Measurements from ENCODE around the gene UCK1. TPM values are rescaled to one million over a fixed set of nuclear protein-coding genes. Genes with fewer than 3 reads are reported as not detected.

Gene UCK1
- total RNA-seq (2013; cell fraction: nucleolus; rRNA removed), result 8.9 and 11.8 TPM in 2 replicates
- total RNA-seq (2014; rRNA removed) (19.0 and 20.8 TPM in 2 replicates), total RNA-seq (2014; rRNA removed; fragmentation: Illumina TruSeq; extraction: Trizol) (10.0 and 12.8 TPM in 2 replicates), total RNA-seq (2021) (19.2 and 20.6 TPM in 2 replicates), polyA plus RNA-seq (2011; rRNA removed) (12.1 and 16.7 TPM in 2 replicates), polyA plus RNA-seq (2014; fragmentation: Illumina TruSeq; extraction: Trizol) (8.6 and 10.9 TPM in 2 replicates), polyA plus RNA-seq (2014; fragmentation: Nextera tagmentation; extraction: Ambion mirVana) (under 1 TPM; 0.31 to 0.88 TPM), polyA plus RNA-seq (2014; rRNA removed) (27.0 and 36.8 TPM in 2 replicates), polyA plus RNA-seq (2016; fragmentation: Nextera tagmentation; extraction: Ambion mirVana) (10 to 100 TPM; 24.0 to 24.3 TPM), polyA minus RNA-seq (2011; rRNA and poly(A)+ RNA removed) (9.4 and 13.1 TPM in 2 replicates), Bru-seq, nascent RNA (percentile 61 among the genes with signal in this experiment), BruChase-seq, experiment 1, labeled RNA remaining after a 6-hour chase (percentile 69 among the genes with signal in this experiment), BruChase-seq, experiment 2, labeled RNA remaining after a 2-hour chase (percentile 68 among the genes with signal in this experiment)
- polyA plus RNA-seq (2011; ENCODE audit: low read depth), result 10.3 TPM
- polyA plus RNA-seq (2011; cell fraction: cytosol; rRNA removed), result 21.3 and 26.1 TPM in 2 replicates
- 30.5 and 35.2 TPM in 2 replicates for polyA plus RNA-seq (2011; cell fraction: nucleus; rRNA removed)
- polyA plus RNA-seq (2012), result 13.5 and 15.4 TPM in 2 replicates
- 8.5 and 12.4 TPM in 2 replicates for polyA minus RNA-seq (2011; cell fraction: cytosol; rRNA and poly(A)+ RNA removed)
- polyA minus RNA-seq (2011; cell fraction: nucleus; rRNA and poly(A)+ RNA removed), result 11.6 and 19.9 TPM in 2 replicates
- long read RNA-seq, experiment 1, transcript UCK1-204 (7 exons, 2,167 nt), result major isoform, 15 of 20 reads
- long read RNA-seq, experiment 1, partial matches to known transcripts, result 0 of 20 reads
- long read RNA-seq, experiment 1, other reads (novel, unspliced or antisense), result 4 of 20 reads
- long read RNA-seq, experiment 2, transcript UCK1-204 (7 exons, 2,167 nt), result major isoform, 8 of 17 reads
- long read RNA-seq, experiment 2, partial matches to known transcripts, result 0 of 17 reads
- long read RNA-seq, experiment 2, other reads (novel, unspliced or antisense), result 7 of 17 reads

- CTCF ChIA-PET, result no interaction called here
- ATAC-seq, result peak; percentile 96
- Histone ChIP-seq H3K4me3 (peak within 1 kb of the TSS; percentile 81), H3K27ac (ENCODE audit: control insufficient read depth, insufficient read depth) (peak within 1 kb of the TSS; percentile 65), H3K4me2 (ENCODE audit: control insufficient read depth, insufficient read depth) (peak within 1 kb of the TSS; percentile 79), H3K36me3 (ENCODE audit: control insufficient read depth in 2 of 2, insufficient read depth in 2 of 2, low read length in 1 of 2) (peaks cover 2 to 5% of the 10 kb centered on the region in 2 experiments; a peak in 2 of 4 replicates), H3K27me3 (replicated peaks in 1 of 2; ENCODE audit: control insufficient read depth in 2 of 2, insufficient read depth in 2 of 2, low read length in 1 of 2) (no peaks in the 10 kb centered on the region), H3K4me1 (ENCODE audit: control insufficient read depth, insufficient read depth, low read length) (peaks cover 4% of the 10 kb centered on the region), H2AFZ (ENCODE audit: control insufficient read depth, low read depth, low read length) (peak within 1 kb of the TSS; percentile 69), H3K9ac (ENCODE audit: control insufficient read depth, insufficient read depth, low read length) (peak within 1 kb of the TSS; percentile 83), H3K79me2 (ENCODE audit: control insufficient read depth, insufficient read depth, low read length) (peaks cover 11% of the 10 kb centered on the region), H4K20me1 (ENCODE audit: control insufficient read depth, insufficient read depth) (no peaks in the 10 kb centered on the region), H3K9me3 (replicated peaks; ENCODE audit: control insufficient read depth, insufficient read depth, low read length) (no peaks in the 10 kb centered on the region)
- POLR2A ChIA-PET, result no interaction called here
- intact Hi-C loops (cut with micrococcal nuclease; ENCODE audit: unreplicated experiment) (loop anchor here (2.0 to 10.0 kb wide), 2 partner anchors 28 to 214 kb away; partner anchors contain the start of genes POMT1 and RAPGEF1), in situ Hi-C loops (cut with MboI) (no loop called here)
- 21% methylated on average over 70 of the region's 103 CpGs for WGBS (ENCODE audit: insufficient coverage, insufficient replicate concordance, low lambda C conversion rate, missing lambda C conversion rate)
- FAIRE-seq, result no peak
- RAD21 ChIA-PET (ENCODE audit: unreplicated experiment), result no interaction called here
- SMC1A ChIA-PET (ENCODE audit: uncharacterized antibody, unreplicated experiment), result no interaction called here
- peak; percentile 13 for DNase-seq (ENCODE audit: low read depth, low spot score)
- BruUV-seq (replicated peaks), result no TSS peak
- TF ChIP-seq TAF1 (IDR thresholded peaks at IDR 0.05; ENCODE audit: borderline replicate concordance, low read depth, low read length), result peak; percentile 53; the same call in 1 of the 2 replicates
- TF ChIP-seq ZSCAN29 (IDR thresholded peaks at IDR 0.05), result no peak
- TF ChIP-seq BHLHE40 (IDR thresholded peaks at IDR 0.05; ENCODE audit: borderline replicate concordance in 1 of 2, low read depth in 2 of 2, low read length in 1 of 2), result peak in 1 of 2 experiments; percentile 36; a peak in 1 of 4 replicates
- TF ChIP-seq NR2C1 (IDR thresholded peaks at IDR 0.05), result peak; percentile 98
- peak; percentile 90 for TF ChIP-seq HCFC1 (IDR thresholded peaks at IDR 0.05; ENCODE audit: low read length)
- 0 out of 4 replicates have a peak, but pooled peaks of 1 of the 2 experiments have one; percentile 8 for TF ChIP-seq SRF (IDR thresholded peaks at IDR 0.05; ENCODE audit: low read depth in 2 of 2, low read length in 2 of 2)
- TF ChIP-seq ATF3 (IDR thresholded peaks at IDR 0.05; ENCODE audit: borderline replicate concordance, extremely low read depth, low read depth, low read length), result peak; percentile 36; the same call in 1 of the 2 replicates
- peak; percentile 57 for TF ChIP-seq NRF1 (conservative IDR thresholded peaks at IDR 0.05; ENCODE audit: low read depth, low read length)
- TF ChIP-seq ZNF207 (IDR thresholded peaks at IDR 0.05; ENCODE audit: borderline replicate concordance), result no peak; the same call in 1 of the 2 replicates
- TF ChIP-seq GATAD2B (conservative IDR thresholded peaks at IDR 0.05; ENCODE audit: low read depth), result peak; percentile 74; the same call in 1 of the 2 replicates
- peak; percentile 97 for TF ChIP-seq IKZF1 (conservative IDR thresholded peaks at IDR 0.05)
- peak; percentile 52; the same call in 1 of the 2 replicates for TF ChIP-seq CREB1 (IDR thresholded peaks at IDR 0.05; ENCODE audit: low read depth)
- peak; percentile 59; the same call in 1 of the 2 replicates for TF ChIP-seq YY1 (IDR thresholded peaks at IDR 0.05; ENCODE audit: low read depth, low read length)
- no peak for TF ChIP-seq KDM1A (IDR thresholded peaks at IDR 0.05; ENCODE audit: borderline replicate concordance)
- TF ChIP-seq SIX5 (IDR thresholded peaks at IDR 0.05; ENCODE audit: low read depth, low read length, severe bottlenecking), result peak; percentile 82
- peak; percentile 50; the same call in 1 of the 2 replicates for TF ChIP-seq DPF2 (IDR thresholded peaks at IDR 0.05)
- peak; percentile 66; the same call in 1 of the 2 replicates for TF ChIP-seq ZBTB33 (IDR thresholded peaks at IDR 0.05)
Measured at GRCh38 chr9:131530920-131531832, at the start of gene UCK1. Gene UCK1 (minus strand): TSS chr9:131531263. CDS start chr9:131531174, 89 bp downstream.
